ENCODE data around the gene ZNF138. TPM values are rescaled to one million over a fixed set of nuclear protein-coding genes. Genes with fewer than 3 reads are reported as not detected.
"Not testable (repeated sequence)": the region's sequence is repeated elsewhere in the genome, so short reads cannot be mapped to it uniquely, and the experiment has no call there.

Gene ZNF138
- total RNA-seq, 2 donors from 2014 or later, result 7.2 to 11.6 TPM

DNA sequence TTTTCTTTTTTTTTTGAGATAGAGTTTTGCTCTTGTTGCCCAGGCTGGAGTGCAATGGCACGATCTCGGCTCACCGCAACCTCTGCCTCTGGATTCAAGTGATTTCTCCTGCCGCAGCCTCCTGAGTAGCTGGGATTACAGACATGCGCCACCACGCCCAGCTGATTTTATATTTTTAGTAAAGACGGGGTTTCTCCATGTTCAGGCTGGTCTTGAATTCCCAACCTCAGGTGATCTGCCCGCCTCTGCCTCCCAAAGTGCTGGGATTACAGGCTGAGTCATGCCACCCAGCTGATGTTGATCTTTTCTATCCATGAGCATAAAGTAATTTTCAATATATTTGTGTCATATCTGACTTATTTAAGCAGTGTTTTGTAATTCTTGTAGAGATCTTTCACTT is 4.9 kb downstream of the ZNF138 start:
- Mint-ChIP-seq H3K36me3 (peaks cover 23% of the 10 kb centered on the region), H3K4me1 (ENCODE audit: low read depth in 2 of 2) (peaks cover 18 to 24% of the 10 kb centered on the region in 2 donors)
- not testable (repeated sequence) for DNase-seq (ENCODE audit: low spot score); H3K27ac Mint-ChIP-seq; H3K4me3 Mint-ChIP-seq; H3K9me3 Mint-ChIP-seq; ATAC-seq; H3K27me3 Mint-ChIP-seq

DNA sequence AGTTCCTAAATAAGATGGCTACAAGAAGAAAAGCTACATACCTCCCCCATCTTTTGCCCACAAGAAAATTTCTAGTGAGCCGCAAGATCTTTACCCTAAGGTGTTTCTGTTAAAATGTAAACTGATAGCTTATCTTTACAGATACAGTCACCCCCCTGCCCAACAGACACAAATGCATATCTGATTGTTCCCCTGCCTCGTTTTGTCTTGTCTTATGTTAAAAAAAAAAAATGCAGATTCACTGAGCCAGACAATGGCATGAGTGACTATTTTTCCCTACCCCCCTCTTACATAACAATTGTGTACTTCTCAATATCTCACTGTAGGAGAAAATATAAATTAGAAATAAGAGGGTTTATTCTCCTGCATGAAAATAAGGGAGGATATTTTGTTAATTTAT is 8.5 kb downstream of the ZNF138 start:
- peaks cover 19 to 20% of the 10 kb centered on the region in 2 donors for H3K4me1 Mint-ChIP-seq (ENCODE audit: low read depth in 2 of 2)
- no peak overlapping the region for H3K27ac Mint-ChIP-seq
- no peaks in the 10 kb centered on the region for H3K27me3 Mint-ChIP-seq
- ATAC-seq (no peak), DNase-seq (ENCODE audit: low spot score) (no peak)
- no peaks in the 10 kb centered on the region for H3K9me3 Mint-ChIP-seq
- peaks cover 23% of the 10 kb centered on the region for H3K36me3 Mint-ChIP-seq
- H3K4me3 Mint-ChIP-seq, result no peak overlapping the region

- no peak for ATAC-seq
- Mint-ChIP-seq H3K36me3 (no peaks in the 10 kb centered on the region), H3K4me1 (ENCODE audit: low read depth in 2 of 2) (peaks cover 11 to 16% of the 10 kb centered on the region in 2 donors), H3K9me3 (no peaks in the 10 kb centered on the region), H3K27ac (no peak overlapping the region), H3K4me3 (no peak overlapping the region), H3K27me3 (no peaks in the 10 kb centered on the region)
- DNase-seq (ENCODE audit: low spot score), result no peak
Observed at GRCh38 chr7:64807731-64808365, 13.6 kb downstream of the ZNF138 start.

DNA sequence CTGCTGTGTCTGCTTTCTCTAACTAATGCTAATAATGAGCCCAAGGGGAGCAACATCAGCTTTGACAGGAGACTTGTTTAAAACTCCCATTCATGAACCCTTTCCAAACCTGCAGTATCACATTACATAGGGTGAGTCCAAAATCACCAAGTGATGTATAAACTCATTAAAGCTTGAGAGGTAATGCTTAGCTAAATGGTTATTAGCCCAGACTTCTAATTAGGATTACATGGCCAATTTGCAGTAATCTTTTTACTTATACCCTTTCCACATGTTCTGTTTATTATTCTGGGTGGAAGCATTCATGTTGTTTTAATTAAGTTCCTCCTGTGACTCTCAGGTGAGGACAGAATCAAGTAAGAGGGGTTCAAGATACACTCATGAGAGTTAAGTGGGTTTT is 17.5 kb downstream of the ZNF138 start:
- no peaks in the 10 kb centered on the region for H3K36me3 Mint-ChIP-seq
- no peaks in the 10 kb centered on the region for H3K27me3 Mint-ChIP-seq
- H3K9me3 Mint-ChIP-seq, result no peaks in the 10 kb centered on the region
- ATAC-seq, result no peak
- no peak overlapping the region for H3K27ac Mint-ChIP-seq
- H3K4me3 Mint-ChIP-seq, result no peak overlapping the region
- H3K4me1 Mint-ChIP-seq (ENCODE audit: low read depth in 2 of 2), result peaks cover 7 to 8% of the 10 kb centered on the region in 2 donors
- DNase-seq (ENCODE audit: low spot score), result no peak

- H3K9me3 Mint-ChIP-seq, result peaks cover 8% of the 10 kb centered on the region
- no peak for ATAC-seq
- DNase-seq (ENCODE audit: low spot score), result no peak
- H3K36me3 Mint-ChIP-seq, result peaks cover 30% of the 10 kb centered on the region
- no peaks in the 10 kb centered on the region for H3K27me3 Mint-ChIP-seq
- no peak overlapping the region for H3K4me3 Mint-ChIP-seq
- peaks cover 0 to 5% of the 10 kb centered on the region in 2 donors for H3K4me1 Mint-ChIP-seq (ENCODE audit: low read depth in 2 of 2)
- no peak overlapping the region for H3K27ac Mint-ChIP-seq
Observed at GRCh38 chr7:64830926-64831325, 36.7 kb downstream of the ZNF138 start.

GRCh38 chr7:64832136-64832535 is 37.9 kb downstream of the ZNF138 start:
- Mint-ChIP-seq H3K9me3 (peaks cover 12% of the 10 kb centered on the region), H3K4me1 (ENCODE audit: low read depth in 2 of 2) (peaks cover 0 to 5% of the 10 kb centered on the region in 2 donors)

DNA sequence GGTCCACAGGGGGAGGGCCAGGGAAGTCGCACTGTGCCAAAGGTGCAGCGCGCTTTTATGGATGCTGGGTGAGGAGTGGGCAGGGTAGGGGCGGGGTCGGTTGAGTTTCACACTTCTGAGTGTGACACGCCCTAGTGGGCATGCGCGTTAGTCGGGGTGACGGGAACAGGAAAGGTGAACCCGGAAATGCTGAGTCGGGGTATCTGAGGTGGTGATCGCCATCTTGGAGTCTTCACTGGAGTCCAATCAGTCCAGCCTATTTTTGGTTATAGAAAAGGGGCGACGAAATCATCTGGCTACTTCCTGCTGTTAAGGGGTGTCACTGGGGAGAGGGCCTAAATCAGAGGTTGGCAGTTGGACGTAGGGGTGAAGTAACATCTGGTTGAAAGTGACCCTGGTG is 40.8 kb downstream of the ZNF138 start:
- no peak overlapping the region for H3K27ac Mint-ChIP-seq
- peaks cover 19% of the 10 kb centered on the region for H3K9me3 Mint-ChIP-seq
- no peaks in the 10 kb centered on the region for H3K27me3 Mint-ChIP-seq
- ATAC-seq (no peak), DNase-seq (ENCODE audit: low spot score) (no peak)
- H3K4me1 Mint-ChIP-seq (ENCODE audit: low read depth in 2 of 2), result peaks cover 0 to 5% of the 10 kb centered on the region in 2 donors
- peaks cover 43% of the 10 kb centered on the region for H3K36me3 Mint-ChIP-seq
- H3K4me3 Mint-ChIP-seq, result no peak overlapping the region

More at GRCh38 chr7:64832136-64832535, 37.9 kb downstream of the ZNF138 start:
- H3K36me3 Mint-ChIP-seq, result peaks cover 33% of the 10 kb centered on the region
- DNase-seq (ENCODE audit: low spot score), result no peak
- no peak overlapping the region for H3K27ac Mint-ChIP-seq
- no peak overlapping the region for H3K4me3 Mint-ChIP-seq
- ATAC-seq, result no peak
- H3K27me3 Mint-ChIP-seq, result no peaks in the 10 kb centered on the region

DNA sequence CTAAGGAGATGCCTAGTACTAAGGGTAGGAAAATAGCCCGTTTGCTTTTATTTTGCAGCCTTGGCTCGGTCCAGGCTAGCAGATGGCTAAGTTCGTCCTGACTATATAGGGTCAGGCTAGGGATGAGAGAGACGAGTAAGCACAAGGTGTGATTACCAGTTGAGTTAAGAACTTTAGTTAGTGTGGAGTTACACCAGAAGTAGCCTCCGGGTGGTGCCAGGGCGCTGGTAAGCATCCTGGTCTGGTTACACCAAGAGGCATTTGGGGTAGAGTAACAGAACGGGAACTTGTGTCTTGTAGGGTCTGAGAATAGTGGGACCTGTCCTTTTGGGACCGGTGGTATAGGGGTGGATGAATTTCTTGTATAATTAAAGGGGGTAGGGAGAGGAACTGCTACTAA is 41.6 kb downstream of the ZNF138 start:
- H3K27me3 Mint-ChIP-seq; H3K27ac Mint-ChIP-seq; H3K4me1 Mint-ChIP-seq (ENCODE audit: low read depth in 2 of 2); ATAC-seq; H3K4me3 Mint-ChIP-seq; DNase-seq (ENCODE audit: low spot score): not testable (repeated sequence)
- H3K9me3 Mint-ChIP-seq, result peaks cover 19% of the 10 kb centered on the region
- H3K36me3 Mint-ChIP-seq, result peaks cover 40% of the 10 kb centered on the region

DNA sequence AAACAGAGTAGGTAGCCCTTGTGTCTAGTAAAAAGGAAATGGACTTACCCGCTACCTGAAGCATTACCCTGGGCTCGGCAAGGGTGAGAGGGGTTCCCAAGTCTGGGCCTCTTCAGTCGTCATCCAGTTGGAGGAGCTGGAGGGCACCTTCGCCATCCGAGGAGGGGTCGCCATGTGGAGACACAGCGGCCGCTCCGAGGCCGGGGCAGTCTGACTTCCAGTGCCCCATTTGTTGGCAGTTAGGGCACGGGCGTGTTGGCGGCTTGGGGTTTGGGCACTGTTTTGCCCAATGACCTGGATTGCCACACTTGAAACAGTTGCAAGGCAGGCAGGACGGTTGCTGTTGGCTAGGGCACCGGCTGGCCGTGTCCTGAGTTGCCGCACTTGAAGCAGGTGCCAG is 43.8 kb downstream of the ZNF138 start:
- not testable (repeated sequence) for H3K27me3 Mint-ChIP-seq; ATAC-seq; H3K4me1 Mint-ChIP-seq (ENCODE audit: low read depth in 2 of 2); H3K27ac Mint-ChIP-seq; H3K4me3 Mint-ChIP-seq; DNase-seq (ENCODE audit: low spot score)
- Mint-ChIP-seq H3K9me3 (peaks cover 16% of the 10 kb centered on the region), H3K36me3 (peaks cover 18% of the 10 kb centered on the region)

DNA sequence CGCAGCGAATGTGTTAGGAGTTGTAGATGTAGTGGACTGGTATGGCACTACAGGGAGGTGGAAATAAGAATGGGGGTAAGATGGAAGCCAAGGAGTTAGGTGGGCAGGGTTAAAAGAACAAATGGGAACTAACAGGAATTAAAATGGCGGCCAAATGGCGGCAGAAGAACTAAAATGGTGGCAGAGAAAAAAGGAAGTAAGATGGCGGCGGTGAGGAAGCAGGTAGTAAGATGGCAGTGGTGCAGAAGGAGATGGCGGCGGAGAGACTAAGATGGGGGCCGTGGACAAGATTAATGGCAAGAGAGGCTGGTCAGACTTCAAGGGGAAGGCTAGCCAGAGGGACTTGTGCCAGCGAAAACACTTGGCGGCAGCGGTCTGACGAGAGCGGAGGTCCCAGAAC is 44.5 kb downstream of the ZNF138 start:
- H3K27me3 Mint-ChIP-seq, result no peaks in the 10 kb centered on the region

GRCh38 chr7:64839910-64840309 is 45.7 kb downstream of the ZNF138 start:
- Mint-ChIP-seq H3K9me3 (peaks cover 16% of the 10 kb centered on the region), H3K27ac (no peak overlapping the region), H3K27me3 (no peaks in the 10 kb centered on the region), H3K36me3 (peaks cover 18% of the 10 kb centered on the region), H3K4me1 (ENCODE audit: low read depth in 2 of 2) (peaks cover 0 to 5% of the 10 kb centered on the region in 2 donors), H3K4me3 (no peak overlapping the region)
- ATAC-seq, result no peak
- DNase-seq (ENCODE audit: low spot score), result no peak

More for the DNA sequence above, 44.5 kb downstream of the ZNF138 start:
- no peak overlapping the region for H3K27ac Mint-ChIP-seq
- H3K9me3 Mint-ChIP-seq, result peaks cover 16% of the 10 kb centered on the region
- no peak for ATAC-seq
- H3K4me3 Mint-ChIP-seq, result no peak overlapping the region
- peaks cover 0 to 5% of the 10 kb centered on the region in 2 donors for H3K4me1 Mint-ChIP-seq (ENCODE audit: low read depth in 2 of 2)
- DNase-seq (ENCODE audit: low spot score), result no peak
- peaks cover 18% of the 10 kb centered on the region for H3K36me3 Mint-ChIP-seq

DNA sequence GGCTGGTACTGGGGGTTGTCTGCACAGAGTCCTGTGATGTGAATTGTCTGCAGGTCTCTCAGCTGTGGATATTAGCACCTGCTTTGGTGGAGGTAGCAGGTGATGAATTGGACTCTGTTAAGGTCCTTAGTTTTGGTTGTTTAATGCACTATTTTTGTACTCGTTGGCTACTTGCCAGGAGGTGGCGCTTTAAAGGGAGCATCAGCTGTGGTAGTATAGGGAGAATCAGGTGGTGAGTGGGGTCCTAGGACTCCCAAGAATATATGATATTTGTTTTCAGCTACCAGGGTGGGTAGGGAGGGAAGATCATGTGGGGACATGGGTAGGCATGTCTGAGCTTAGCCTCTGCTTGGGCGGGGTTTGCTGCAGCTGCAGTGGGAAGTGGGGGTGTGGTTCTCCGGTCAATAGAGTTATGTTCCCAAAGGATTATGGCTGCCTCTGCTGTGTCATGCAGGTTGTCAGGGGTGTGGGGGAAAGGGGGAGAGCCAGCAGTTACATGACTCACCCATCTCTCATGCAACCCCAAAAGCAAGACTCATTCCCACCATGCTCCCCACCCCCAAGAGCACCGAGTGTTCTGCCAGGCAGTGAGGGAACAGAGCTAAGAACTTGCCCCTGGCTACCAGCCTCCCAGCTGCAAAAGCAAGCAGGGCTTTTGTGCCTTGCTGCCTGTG is 55.2 kb downstream of the ZNF138 start:
- H3K4me3 Mint-ChIP-seq, result no peak overlapping the region
- H3K27ac Mint-ChIP-seq, result no peak overlapping the region
- ATAC-seq (no peak), DNase-seq (ENCODE audit: low spot score) (no peak)
- no peaks in the 10 kb centered on the region for H3K36me3 Mint-ChIP-seq
- peaks cover 0 to 2% of the 10 kb centered on the region in 2 donors for H3K4me1 Mint-ChIP-seq (ENCODE audit: low read depth in 2 of 2)
- H3K9me3 Mint-ChIP-seq, result peaks cover 3% of the 10 kb centered on the region
- no peaks in the 10 kb centered on the region for H3K27me3 Mint-ChIP-seq

DNA sequence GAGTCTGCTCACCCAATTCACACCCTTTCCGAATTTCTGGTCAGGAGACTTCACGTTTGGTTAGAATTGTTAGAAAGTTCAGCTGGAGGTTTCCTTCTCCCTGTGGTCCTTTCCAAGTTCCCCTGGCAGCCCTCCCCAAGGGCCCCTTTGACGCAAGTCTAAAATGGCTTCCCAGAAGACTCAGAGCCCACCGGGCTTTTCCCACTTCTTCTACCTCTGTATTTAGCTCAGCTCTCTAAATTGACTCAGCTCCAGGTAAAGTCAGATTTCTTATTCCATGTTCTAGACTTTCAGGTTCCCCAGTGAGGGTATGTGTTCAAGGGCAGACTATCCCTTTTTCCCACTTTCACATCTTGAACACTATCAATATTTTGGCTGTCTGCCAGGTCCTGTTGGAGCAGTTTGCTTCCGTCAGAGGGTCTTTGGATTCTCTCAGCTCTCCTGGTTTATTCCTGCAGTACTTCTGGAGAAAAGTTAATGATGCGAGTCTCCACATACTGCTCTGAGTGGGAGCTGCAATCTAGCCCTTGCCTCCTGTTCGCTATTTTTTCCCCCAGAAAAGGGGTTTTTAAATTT is 55.8 kb downstream of the ZNF138 start:
- Mint-ChIP-seq H3K36me3 (no peaks in the 10 kb centered on the region), H3K27ac (no peak overlapping the region), H3K4me3 (no peak overlapping the region), H3K9me3 (peaks cover 3% of the 10 kb centered on the region), H3K4me1 (ENCODE audit: low read depth in 2 of 2) (peaks cover 0 to 2% of the 10 kb centered on the region in 2 donors), H3K27me3 (no peaks in the 10 kb centered on the region)
- ATAC-seq (no peak), DNase-seq (ENCODE audit: low spot score) (no peak)

GRCh38 chr7:64853679-64854078 is 59.5 kb downstream of the ZNF138 start:
- DNase-seq (ENCODE audit: low spot score), result no peak
- no peak for ATAC-seq
- no peaks in the 10 kb centered on the region for H3K27me3 Mint-ChIP-seq
- no peaks in the 10 kb centered on the region for H3K36me3 Mint-ChIP-seq
- H3K4me1 Mint-ChIP-seq (ENCODE audit: low read depth in 2 of 2), result peaks cover 0 to 2% of the 10 kb centered on the region in 2 donors
- H3K9me3 Mint-ChIP-seq, result no peaks in the 10 kb centered on the region
- H3K27ac Mint-ChIP-seq, result no peak overlapping the region
- H3K4me3 Mint-ChIP-seq, result no peak overlapping the region
